CD4-positive, alpha-beta T cell treated with Interleukin-6 at 100 ng/mL for 8 hours (primary cell): Measurements from ENCODE around the gene FCRL2.
"Not testable (repeated sequence)": the region's sequence is repeated elsewhere in the genome, so short reads cannot be mapped to it uniquely, and the experiment has no call there.

Experiments
- DNase-seq: peaks from one replicate; pipeline ENCODE4 v3.0.0-alpha.2; 2020; ENCODE audit warnings: mixed read lengths, low spot score

The FCRL2 gene

DNA sequence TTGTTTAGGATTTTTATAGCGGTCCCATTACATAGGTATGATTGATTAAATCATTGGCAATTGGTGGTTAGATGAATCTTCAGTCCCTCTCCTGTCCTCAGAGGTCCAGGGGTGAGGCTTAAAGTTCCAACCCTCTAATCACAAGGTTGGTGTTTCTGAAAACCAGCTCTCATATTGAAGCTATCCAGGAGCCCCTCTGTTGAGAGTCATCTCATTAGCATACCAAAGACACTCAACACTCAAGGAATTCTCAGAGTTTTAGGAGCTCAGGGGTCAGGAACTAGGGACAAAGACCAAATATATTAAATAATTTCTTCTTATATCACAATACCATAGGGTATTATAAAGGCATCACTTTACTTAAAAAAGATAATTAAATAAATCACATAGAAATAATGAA is 23.3 kb downstream of the FCRL2 start:
- no peak for DNase-seq

- no peak for DNase-seq
Observed at GRCh38 chr1:157751283-157751682, 25.6 kb downstream of the FCRL2 start.

DNA sequence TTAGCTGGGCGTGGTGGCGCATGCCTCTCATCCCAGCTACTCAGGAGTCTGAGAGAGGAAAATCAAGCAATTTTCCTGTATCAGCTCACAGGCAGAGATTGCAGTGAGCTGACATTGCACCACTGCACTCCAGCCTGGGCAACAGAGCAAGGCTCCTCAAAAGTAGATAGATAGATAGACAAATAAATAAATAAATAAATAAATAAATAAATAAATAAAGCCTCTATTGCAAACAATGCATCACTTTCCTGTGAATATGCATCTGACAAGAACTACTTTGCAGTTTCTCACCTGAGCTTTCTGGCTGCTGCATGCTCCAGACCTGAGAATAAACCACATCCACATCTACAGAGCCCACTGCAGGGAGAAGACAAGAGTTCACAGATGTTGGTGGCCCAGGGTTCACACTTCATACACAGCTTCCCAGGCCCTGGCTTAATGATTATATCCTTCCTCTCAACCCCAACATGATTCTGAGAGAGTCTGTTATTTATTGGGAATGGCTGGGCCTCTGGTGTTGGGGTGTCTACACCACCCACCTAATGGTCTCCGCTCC is 28.6 kb downstream of the FCRL2 start:
- no peak for DNase-seq

DNA sequence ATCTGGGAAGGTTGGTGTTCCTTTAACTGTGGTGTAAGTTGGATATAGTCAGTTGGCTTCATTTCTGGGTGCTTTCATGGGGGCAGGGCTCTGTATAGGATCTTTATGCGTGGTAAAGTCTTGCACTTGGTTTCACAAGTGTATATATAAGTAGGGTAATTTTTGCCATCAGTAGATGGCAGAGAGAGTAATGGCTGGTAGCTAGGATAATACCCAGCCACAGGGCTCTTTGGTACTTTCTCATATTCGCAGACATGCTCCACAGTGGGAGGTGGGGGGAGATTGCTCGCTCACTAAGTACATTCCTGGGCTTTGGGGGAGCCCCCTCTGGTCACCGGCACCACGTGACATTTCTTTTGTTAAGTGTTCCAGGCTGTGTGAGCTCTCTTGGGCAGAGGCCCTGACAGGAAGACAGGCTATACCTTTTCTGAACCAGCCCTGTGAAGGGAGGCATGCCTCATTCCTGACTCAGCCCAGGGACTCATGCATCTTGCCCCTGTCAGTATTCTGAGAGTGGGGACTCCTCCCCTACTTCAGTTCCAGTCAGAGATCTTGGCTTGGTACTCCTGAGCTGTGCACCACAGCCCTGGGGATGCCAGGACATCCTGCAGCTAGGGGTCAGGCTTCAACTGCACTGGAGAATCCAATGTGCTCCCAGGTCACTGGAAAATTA is 37.6 kb downstream of the FCRL2 start:
- DNase-seq: no peak

- DNase-seq: not testable (repeated sequence)
Observed at GRCh38 chr1:157735991-157736390, 40.9 kb downstream of the FCRL2 start.

- no peak for DNase-seq
Observed at GRCh38 chr1:157734321-157734720, 42.6 kb downstream of the FCRL2 start.

GRCh38 chr1:157732755-157733154 is 44.2 kb downstream of the FCRL2 start:
- DNase-seq: no peak

GRCh38 chr1:157725221-157725577 is 51.7 kb downstream of the FCRL2 start:
- DNase-seq: no peak

- no peak for DNase-seq
Observed at GRCh38 chr1:157724537-157725220, 52.3 kb downstream of the FCRL2 start.

DNA sequence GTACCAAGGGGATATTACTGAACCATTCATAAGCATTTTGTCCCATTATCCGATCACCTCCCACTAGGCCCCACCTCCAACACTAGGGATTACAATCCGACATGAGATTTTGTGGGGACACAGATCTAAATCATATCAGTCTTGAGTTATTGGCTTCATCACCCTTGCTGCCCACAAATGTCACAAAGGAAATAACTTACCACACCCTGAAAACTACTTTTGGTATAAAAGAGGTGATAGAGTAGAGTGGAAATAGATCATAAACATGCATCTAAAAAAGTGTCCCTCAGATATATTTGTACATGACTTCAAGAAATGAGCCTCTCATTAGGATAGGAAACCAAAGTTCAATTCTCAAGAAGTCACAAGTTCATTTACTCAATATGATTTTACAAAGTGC is 53.8 kb downstream of the FCRL2 start:
- no peak for DNase-seq

DNA sequence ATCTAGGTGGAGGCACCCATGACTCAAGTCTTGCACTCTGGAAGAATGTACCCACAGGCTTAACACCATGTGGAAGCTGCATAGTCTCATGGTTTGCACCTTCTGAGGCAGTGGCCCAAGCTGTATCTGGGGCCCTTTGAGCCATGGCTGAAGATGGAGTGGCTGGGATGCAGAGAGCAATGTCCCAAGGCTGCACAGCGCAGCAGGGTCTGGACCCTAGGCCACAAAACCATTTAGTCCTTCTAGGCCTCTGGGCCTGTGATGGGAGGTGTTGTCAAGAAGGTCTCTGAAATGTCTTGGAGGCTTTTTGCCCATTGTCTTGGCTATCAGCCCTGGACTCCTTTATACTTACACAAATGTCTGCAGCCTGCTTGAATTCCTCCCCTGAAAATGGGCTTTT is 54.9 kb downstream of the FCRL2 start:
- DNase-seq: no peak

DNA sequence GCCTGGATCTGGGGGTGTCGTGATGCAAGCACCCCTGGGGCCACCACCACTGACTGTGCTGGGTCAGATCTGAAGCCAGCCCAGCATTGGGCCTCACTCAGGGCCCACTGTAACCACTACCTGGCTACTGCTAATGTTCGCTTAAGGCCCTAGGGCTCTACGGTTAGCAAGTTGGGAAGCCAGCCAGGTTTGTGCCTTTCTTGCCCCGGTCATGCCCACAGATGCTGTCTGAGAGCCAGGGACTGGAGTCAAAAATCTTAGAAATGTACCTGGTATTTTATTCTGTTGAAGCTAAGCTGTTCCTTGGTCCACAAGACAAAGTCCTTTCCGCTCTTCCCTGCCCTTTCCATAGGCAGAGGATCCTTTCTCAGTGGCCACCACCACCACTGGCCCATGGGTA is 61.2 kb downstream of the FCRL2 start:
- DNase-seq: no peak

DNA sequence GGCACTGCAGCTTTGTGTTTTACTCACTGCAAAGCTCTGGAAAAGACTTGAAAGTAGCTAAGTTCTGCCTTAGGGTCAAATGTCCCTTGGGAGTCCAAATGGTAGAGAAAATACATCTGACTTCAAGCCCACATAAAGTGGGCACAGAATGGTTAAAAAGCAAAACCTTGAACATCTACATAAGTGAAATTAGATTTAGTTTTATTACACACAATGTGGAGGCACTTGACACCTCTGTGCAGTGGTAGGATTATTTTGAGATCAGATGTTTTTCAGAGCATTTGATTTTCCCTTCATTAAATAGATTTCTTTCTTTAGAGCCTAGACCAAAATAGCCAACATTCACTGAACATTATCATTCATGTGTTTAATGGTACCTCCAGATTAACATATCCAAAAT is 65.1 kb downstream of the FCRL2 start:
- no peak for DNase-seq

- DNase-seq: no peak
Observed at GRCh38 chr1:157704878-157705277, 72.1 kb downstream of the FCRL2 start.

DNA sequence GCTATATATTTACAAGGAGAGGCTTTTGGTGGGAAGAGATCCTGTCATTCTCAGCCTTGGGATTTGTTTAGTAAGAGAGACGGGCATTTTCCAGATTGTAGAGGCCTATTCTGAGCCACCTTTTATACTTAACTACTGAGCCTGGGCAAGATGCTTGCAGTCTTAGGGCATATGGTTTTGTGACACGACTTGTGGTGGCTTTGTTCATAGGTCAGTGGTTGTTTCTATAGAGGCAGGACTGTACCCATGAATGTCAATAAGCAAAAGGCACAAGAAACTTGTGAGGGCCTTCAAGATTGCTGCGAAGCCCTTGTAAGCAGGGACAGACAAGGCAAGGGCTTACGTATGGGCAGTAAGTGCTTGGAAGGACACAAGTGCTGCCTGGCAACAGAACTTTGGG is 73.0 kb downstream of the FCRL2 start:
- DNase-seq: no peak

DNA sequence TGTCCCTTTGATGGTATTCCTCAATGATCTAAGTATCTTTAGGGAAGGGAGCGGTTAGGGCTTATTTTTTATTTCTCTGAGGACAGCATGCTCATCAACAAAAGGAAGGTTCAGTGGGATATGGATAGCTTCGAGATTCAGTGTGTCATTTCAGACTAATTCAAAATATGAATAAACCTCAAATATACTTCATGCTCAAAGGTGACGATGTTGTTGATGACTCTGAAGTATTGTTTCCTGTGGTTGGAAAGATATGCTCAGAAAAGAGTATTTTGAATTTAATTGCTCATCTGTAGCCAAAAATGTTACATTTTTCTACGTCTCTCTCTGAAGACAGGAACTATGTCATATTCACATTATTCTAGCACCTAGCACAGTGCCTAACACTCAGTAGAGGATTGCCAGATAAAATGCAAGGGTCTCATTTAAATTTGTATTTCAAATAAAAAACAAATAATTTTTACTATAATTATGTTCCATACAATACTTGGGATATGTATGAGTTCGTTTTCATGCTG is 74.6 kb downstream of the FCRL2 start:
- no peak for DNase-seq

- peak; percentile 5 for DNase-seq
Observed at GRCh38 chr1:157700732-157701131, 76.2 kb downstream of the FCRL2 start, which contains the start of gene FCRL3. Gene FCRL3 (minus strand): TSS chr1:157700769. CDS start chr1:157700489, 280 bp downstream.

DNA sequence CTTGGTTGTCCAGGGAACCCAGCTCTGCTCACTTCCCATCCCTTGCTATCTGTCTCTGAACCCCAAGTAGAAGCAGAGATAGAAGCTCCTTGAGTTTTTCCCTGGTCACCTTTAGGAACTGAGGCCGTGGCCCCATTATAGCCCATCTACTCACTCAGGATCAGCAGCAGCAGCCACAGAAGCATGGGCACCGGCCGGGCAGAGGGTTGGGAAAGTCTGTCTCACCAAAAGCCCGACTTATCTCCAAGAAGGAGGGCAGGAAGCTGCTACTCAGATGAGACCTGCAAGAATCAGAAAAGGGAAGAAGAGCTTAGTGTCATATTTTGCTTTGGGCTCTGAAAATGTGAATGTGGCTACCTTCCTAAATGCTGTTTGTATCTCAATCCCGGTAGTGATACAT is 76.6 kb downstream of the FCRL2 start:
- no peak for DNase-seq

- no peak for DNase-seq
Observed at GRCh38 chr1:157697781-157698569, 79.0 kb downstream of the FCRL2 start.

DNA sequence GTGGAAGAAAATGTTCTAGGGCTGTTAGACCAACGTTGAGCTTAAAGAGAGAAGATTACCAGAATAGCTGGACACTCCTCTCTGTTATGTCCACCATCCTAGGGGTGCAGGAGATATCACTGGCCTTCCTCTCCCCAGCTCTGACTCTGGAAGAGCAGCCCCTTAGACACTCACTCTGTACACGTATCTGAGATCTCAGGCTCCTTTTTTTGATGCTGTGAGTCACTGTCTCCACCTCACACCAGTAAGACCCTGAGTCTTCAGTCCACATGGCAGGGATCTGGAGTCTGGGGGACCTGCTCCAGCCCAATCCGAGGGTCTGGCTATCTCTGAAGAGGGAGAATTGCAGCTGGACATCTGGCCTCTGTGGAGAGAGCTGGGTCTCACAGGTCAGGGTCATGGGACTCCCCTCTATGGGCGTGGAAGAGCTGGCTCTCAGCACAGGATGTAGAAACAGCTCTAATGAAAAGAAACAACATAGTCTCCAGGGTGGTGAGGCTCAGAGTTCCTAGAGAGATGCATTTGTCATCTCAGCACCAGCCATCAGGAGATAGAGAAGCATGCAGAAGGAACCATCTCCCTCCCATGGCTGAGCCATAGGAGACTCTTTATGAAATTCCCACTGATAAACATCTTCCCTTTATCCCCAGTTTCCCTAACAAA is 79.8 kb downstream of the FCRL2 start:
- no peak for DNase-seq
